ENCODE results near the gene PSMD11.

PSMD11 gene

DNA sequence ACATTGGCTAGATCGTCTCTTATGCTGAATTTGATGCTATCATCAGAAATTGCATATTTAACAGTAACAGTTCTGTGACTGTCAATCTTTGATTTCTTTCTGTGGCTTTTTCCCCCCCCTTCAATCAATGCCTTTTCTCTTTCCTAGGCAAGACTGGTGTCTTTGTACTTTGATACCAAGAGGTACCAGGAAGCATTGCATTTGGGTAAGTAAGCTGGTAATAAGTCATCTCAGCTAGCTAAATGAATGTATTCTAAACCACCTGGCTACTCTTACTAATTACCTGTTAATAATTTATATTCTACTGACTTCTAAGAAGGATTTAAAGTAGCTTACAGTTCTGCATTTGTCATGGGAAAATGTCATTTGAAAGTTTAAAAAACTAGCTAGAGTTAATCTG, 20.1 kb downstream of the PSMD11 start:
- DNase-seq (ENCODE audit: low read depth in 3 of 3), result no peak

DNA sequence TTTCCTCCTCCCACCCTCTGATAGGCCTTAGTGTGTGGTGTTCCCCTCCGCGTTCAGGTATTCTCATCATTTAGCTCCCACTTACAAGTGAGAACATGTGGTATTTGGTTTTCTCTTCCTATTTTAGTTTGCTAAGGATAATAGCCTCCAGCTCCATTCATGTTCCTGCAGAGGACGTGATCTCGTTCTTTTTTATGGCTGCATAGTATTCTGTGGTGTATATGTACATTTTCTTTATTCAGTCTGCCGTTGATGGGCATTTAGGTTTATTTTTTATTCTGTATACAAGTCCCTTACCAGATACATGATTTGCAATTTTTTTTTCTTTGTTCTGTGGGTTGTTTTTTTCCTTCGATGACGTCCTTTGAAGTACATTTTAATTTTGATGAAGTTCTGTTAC, 23.6 kb downstream of the PSMD11 start:
- DNase-seq (ENCODE audit: low read depth in 3 of 3), result no peak

DNA sequence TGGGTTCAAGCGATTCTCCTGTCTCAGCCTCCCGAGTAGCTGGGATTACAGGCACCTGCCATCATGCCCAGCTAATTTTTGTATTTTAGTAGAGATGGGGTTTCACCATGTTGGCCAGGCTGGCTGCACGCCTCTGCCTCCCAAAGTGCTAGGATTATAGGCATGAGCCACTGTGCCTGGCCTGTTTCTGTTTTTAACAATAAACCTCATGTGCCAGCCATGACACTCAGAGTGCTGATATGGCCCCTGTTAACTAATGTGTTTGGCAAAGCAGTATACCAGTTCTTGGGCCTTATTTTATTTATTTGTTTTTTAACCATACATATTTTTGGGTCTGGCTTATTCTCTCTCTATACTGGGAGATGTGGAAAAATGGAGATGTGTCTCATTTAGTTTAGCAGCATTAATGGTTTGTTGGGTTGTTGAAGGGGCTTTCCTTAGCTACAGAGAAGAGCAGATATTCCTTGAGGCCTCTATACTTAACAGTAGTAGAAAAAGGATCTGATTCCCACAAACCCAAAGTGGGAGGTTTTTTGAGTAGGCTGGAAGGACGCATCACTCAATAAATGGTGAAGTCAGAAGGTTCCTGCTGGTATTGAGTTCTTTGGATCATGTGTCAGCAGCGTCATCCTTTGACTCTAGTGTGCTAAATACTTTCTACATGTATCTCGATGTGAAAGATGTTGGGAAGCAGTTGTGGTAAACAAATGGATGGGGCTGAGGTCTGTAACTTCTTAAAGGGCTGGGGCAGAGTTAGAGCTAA, 26.3 kb downstream of the PSMD11 start:
- no peak for DNase-seq (ENCODE audit: low read depth in 3 of 3)

DNA sequence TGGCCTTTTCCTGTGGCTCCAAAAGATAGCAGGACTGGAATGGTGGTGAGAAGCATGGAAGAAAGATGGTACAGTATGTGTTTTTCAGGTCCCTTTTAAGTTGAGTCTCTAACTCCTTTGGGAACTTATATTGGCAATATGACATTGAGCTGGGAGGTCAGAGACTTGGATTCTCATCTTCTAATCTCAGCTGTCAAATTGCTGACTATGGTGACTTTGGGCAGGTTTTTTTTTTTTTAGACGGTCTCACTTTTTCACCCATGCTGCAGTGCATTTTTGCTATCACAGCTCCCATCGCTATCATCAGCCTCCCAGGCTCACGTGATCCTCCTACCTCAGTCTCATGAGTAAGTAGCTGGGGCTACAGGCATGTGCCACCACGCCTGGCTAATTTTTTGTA, 27.3 kb downstream of the PSMD11 start:
- no peak for DNase-seq (ENCODE audit: low read depth in 3 of 3)

DNA sequence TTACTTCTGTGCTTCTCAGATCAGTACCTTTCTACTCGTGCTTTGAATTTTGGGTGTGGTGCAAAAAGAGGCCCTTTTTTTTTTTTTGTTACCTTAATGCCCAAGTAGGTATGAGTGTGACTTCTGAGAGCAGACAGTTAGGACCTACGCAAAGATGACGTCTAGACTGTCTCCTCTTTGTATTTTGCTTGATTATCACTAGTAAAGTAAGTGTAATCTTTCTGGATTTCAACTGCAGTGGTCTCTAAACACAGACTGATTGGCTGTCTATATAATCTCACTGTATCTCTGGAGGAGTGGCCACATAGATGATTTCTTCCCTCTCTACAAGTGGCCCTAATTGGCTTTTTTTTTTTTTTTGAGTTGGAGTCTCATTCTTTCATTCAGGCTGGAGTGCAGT, 30.9 kb downstream of the PSMD11 start:
- no peak for DNase-seq (ENCODE audit: low read depth in 3 of 3)

DNA sequence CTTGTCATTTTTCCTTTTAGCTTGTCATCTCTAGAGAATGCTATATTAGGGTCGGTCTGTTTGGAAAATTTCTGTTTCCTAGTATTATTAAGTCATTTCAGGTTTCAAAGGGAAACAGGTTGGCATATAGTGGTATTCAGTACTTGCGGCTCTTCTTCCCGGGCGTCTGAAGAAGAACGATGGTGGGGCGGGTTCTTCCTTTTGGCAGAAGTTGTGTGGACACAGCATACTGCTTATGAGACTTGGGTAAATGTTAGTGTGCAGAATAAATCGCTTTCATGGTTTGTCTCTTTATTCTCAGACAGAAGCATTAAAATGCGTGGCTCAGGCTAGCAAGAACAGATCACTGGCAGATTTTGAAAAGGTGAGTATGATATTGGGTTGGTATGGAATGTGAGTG, 32.9 kb downstream of the PSMD11 start:
- no peak for DNase-seq (ENCODE audit: low read depth in 3 of 3)

DNA sequence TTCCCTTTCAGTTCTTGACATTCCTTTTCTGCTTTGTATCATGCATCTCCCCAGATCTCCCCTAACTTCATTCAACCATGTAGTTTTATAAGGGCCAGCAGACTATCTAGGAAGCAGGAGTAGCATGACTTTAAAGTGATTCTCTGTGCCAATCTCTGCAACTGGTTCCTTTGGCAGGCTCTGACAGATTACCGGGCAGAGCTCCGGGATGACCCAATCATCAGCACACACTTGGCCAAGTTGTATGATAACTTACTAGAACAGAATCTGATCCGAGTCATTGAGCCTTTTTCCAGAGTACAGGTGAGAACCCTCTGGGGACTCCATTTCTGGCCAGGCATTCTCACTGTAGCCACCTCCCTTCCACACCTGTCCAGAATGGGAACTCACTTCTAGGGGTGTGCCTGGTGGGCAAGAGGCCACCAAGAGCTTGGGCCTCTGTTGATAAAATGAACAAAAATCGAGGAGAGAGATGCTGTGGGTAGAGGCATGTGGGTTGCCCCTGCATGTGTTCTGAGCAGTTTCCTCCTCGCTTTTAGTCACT, 34.8 kb downstream of the PSMD11 start:
- DNase-seq (ENCODE audit: low read depth in 3 of 3), result no peak

DNA sequence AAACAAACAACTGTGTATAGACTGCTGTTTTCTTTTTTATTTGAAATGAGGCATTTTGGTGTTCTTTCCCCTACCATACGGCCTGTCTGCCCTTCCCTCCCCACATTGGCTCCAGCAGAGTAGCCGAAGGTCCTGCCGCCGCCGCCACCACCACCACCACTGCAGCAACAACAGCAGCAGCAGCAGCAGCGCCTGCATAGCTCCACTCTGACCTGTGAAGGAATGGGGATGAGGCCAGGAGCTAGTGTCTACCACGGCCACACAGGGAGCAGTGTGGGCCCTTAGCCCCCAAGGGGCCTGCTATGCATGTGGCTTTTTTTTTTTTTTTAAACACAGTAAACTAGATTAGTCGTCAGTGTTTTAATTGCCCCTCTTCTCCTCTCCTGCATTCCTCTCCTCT, 36.9 kb downstream of the PSMD11 start:
- no peak for DNase-seq (ENCODE audit: low read depth in 3 of 3)

DNA sequence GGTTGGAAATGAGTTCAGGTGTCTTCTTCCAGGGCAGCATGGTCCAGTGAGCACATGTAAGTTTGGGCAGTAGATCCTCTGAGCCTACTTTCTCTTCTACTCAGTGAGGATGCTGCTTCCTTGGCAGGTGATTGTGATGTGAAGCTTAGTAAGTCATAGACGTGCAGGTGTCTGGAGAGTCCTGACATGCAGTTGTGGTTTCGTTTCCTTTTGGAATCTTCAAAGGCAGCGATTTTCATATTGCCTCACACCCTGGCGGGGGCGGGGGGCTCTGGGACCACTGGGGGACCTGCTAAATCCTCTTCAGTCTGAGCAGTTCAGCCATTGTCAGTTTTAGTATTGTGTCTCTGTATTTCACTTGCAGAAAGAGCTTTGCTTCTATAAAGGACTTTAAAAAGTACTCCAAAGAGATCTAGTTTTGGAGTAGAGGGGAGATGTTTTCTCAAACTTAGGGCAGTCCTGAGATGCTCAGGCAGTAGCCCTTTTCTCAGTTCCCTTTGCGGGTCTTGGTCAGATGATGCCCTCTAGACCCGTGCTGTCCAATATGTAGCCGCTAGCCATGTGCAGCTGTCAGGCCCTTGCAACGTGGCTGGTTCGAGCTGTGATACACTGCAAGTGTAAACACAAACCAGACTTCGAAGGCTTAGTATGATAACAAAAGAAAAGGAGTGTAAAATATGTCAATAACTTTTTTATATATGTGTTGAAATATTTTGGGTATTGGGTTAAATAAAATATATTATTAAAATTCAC, 38.4 kb downstream of the PSMD11 start:
- no peak for DNase-seq (ENCODE audit: low read depth in 3 of 3)

DNA sequence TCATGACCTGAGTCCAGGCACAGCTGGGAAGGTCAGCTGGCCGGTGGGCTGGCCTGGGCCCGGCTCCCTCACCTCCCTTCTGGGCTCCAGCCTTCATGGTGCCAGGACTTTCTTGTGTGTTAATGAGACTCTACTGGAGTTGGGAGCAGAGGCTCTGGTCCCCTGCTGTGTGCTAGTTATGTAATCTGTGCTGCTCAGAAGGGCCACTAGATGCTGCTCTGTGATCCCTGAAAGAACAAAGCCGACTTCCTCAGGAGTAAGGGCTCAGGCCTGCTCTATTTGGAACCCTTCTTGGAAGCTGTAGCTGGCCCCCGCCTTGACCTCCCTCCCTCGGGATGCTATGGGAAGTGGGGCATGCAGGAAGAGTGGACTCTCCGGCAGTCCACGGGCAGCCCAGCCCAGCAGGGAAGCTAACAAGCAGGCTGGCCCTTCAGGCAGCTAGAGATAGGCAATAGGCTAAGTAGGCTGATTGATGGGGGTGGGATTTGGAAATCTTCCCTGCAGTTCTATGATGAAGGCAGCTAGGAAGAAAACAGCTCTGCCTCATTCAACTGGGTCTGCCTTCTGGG, 39.2 kb downstream of the PSMD11 start:
- no peak for DNase-seq (ENCODE audit: low read depth in 3 of 3)

DNA sequence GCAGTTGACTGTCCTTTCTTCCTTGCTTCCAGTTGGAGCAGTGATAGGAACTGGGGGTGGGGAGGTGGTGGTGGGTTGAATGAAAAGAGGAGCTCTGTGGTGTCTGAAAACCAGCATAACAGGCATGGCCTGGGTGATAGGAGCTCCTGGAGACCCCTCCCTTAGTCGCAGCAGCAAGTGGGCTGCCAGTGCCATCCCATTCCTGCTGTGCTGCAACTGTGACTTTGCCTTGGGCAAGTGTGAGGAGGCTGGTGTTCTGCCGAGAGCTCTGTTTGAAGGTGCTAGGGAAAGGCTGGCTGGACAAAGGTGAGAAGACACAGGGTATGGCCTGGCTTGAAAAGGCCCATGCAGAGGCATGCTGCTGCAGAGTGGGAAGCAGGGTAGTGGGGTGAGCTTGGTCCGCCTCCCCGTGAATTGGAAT, 39.7 kb downstream of the PSMD11 start:
- DNase-seq (ENCODE audit: low read depth in 3 of 3), result no peak

DNA sequence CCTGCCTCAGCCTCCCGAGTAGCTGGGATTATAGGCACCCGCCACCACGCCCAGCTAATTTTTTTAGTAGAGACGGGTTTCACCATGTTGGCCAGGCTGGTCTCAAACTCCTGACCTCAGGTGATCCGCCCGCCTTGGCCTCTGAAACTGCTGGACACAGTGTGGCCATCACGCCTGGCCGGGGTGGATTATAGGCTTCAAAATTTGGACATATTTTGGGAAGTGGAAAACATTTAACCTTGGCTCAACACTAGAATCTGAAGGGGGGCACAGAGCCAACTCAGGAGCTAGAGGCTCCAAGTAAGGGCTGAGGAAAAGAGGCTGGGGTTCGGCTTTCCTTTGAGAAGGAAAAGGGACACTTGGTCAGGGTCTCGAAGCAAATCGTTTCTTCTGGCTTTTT, 40.3 kb downstream of the PSMD11 start:
- no peak for DNase-seq (ENCODE audit: low read depth in 3 of 3)

DNA sequence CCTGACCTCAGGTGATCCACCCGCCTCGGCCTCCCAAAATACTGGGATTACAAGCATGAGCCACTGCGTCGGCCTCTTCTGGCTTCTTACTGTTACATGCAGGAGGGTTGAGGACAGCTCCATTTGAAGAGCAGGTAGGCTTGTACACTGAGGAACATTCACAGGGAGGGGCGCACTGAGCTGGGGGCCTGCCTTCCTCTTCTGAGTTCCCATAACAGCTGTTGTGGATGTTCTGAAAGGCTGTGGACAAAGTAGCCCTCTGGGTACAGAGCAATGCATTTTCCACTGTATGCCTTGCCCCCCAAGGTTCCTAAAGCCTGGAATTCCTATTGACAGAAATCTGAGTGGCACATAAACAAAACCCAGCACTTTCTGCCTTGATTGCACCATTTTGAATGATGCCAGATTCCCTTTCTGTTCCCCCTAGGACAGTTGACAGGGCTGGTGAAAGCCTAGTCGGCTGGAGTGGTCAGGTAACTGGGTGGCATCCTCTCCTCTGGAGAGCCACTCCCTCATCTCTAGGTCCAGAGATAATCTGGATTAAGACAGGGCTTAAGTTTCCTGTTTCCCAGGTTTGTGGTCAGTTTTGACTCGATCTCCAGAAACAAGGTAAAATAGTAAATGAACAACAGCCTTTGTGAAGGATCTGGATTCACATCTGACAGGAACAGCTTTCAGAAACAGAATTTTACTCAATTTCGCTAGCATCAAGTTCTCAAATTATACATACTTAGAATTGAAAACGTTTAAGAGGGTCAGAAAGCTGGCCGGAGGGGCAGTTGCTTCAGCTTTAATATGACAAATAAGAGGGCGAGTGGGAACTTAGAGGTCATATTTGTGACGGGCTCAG, 41.2 kb downstream of the PSMD11 start:
- no peak for DNase-seq (ENCODE audit: low read depth in 3 of 3)

DNA sequence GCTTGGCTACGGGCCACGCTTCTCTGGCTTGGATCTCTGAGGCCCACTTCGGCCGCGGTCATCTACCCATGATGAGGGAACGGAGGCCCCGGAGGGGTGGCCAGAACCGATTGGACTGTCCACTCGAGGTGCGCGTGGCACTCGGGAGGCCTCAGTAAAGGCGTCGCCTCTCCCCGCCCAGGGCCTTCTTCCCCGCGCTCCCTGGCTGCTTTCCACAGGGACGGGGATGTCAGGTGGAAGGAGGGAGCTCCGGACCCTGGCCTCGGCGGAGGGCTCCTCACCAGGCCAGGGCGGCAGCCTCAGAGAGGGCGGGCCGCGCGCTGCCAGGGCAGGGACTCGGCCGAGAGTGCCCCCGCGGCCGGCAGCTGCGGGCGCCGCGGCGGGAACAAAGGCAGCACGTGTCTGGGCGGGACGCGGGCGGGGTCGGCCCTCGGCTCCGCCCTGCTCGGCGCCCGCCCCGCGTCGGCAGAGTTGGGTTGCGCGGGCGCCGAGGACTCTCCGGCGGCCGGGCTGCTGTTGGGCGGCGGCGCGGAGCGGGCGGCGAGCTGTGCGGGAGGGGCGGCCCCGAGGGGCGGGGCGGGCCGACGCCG, 41.9 kb downstream of the PSMD11 start:
- DNase-seq (ENCODE audit: low read depth in 3 of 3), result peak; percentile 37 to 65 (median 49)

DNA sequence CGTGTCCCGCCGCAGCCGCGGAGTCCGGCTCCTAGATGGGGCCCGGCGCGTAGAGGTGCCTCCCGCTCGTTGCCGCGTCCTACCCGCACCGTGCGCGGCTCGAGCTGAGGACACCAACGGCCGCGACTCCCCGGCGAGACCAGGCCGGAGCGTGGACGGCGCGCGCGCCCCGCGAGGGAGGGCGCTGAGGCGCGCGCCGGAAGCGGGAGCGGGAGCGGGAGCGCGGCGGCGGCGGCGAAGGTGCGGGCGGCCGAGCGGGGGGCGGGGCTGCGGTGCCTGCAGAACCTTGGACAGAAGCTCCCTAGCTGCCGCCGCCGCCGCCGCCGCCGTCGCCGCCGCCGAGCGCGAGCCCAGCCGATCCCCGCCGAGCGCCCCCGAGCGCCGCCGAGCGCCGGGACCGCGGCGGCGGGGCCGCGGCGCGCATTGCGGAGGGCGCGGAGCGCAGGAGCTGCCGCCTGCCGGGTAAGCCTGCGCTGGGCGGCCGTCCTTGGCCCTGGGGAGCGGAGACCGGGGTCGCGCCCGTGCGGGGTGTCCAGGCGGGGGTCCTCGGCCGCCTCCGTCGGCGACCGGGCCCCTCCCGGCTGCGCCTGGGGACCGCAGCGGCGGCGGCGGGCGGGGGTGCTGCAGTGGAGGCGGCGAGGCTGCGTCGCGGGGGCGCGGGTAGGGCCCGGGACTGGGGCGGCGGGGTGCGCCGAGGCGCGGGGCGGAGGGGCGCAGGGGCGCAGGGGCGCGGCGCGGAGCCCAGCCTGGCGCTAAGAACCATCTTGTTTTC, 42.6 kb downstream of the PSMD11 start, which contains the start of gene CDK5R1:
CDK5R1 (plus strand) TSS at position 293 of the 772 bp plus-strand sequence. CDS start 628 bp downstream, outside the sequence.
- DNase-seq (ENCODE audit: low read depth in 3 of 3), result peak in 2 of 3 experiments; percentile 52 to 73

DNA sequence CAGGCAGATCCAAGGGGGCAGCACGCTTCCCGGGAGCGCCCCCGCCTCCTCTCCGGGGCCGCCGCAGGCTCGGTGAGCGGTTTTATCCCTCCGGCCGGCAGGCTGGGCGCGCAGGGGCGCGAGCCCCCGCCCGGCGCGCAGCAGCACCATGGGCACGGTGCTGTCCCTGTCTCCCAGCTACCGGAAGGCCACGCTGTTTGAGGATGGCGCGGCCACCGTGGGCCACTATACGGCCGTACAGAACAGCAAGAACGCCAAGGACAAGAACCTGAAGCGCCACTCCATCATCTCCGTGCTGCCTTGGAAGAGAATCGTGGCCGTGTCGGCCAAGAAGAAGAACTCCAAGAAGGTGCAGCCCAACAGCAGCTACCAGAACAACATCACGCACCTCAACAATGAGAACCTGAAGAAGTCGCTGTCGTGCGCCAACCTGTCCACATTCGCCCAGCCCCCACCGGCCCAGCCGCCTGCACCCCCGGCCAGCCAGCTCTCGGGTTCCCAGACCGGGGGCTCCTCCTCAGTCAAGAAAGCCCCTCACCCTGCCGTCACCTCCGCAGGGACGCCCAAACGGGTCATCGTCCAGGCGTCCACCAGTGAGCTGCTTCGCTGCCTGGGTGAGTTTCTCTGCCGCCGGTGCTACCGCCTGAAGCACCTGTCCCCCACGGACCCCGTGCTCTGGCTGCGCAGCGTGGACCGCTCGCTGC, 43.3 kb downstream of the PSMD11 start:
- peak in 1 of 3 experiments; percentile 31 for DNase-seq (ENCODE audit: low read depth in 3 of 3)

DNA sequence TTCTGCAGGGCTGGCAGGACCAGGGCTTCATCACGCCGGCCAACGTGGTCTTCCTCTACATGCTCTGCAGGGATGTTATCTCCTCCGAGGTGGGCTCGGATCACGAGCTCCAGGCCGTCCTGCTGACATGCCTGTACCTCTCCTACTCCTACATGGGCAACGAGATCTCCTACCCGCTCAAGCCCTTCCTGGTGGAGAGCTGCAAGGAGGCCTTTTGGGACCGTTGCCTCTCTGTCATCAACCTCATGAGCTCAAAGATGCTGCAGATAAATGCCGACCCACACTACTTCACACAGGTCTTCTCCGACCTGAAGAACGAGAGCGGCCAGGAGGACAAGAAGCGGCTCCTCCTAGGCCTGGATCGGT, 43.9 kb downstream of the PSMD11 start:
- no peak for DNase-seq (ENCODE audit: low read depth in 3 of 3)

DNA sequence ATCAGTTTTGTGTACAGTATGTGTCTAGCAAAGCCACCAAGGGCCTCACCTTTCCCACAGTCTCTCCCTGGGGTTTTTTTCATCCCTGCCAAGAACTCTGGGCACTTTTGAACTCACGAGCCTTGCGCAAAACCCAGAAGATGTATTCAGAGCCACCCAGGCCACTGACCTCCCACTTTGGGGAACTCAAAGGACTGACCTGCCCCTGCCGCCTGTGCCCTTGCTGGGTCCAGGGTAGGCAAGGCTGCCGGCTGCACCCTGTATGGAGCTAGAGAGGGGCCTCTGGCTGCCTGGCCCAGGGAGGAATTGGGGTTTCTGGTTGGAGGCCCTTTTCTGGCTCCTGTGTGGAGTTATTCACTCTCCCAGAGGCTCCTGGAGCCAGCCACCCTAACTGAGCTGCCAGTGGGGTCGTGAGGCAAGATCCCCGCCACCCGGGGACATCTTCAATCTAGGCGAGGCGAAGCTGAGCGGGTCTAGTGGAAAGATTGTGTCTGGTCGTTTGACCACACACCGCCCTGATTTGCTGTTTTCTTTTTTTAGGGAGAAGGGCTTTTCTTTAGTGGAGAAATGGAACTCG, 44.4 kb downstream of the PSMD11 start:
- no peak for DNase-seq (ENCODE audit: low read depth in 3 of 3)

DNA sequence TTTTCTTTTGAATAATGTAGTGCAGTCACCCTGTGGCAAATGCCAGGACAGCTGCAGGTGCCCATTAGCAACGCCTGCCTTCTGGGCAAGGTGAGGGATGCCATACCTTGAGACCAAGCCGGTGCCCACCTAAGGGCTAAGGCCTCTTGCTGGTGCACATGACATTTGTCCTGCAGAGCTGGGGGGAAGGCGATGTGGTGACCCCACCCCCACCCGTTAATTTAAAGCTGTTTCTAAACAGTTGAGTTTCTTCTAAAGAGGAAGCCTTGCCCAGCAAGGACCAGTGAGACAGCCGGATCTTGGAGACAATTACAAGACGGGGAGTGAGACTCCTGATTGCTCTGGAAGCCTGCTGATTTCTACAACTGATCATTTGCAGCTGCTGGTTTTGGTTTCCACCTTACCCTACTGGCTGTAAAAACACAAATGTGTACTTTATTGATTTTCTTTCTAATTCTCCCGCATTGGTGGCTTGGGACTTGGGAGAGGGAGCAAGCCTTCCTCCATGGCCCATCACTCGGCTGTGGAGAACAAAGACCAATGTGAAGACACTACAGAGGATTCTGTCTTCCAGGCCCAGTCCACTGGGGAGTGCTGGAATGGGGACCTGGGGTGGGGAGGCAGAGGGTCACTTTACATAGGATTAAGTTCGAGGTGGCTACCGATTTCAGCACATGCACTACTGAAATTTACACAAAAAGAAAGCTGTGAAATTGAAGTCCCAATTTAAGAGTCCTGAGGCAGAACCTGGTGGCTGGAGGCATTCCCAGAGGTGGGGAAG, 45.2 kb downstream of the PSMD11 start:
- DNase-seq (ENCODE audit: low read depth in 3 of 3), result no peak
